Trophoblast cell (in vitro differentiated cells and primary cell): Measurements from ENCODE around the gene LAMC2.
"Not testable (repeated sequence)": the region's sequence is repeated elsewhere in the genome, so short reads cannot be mapped to it uniquely, and the experiment has no call there.

Experiments used
- DNase-seq, 2 donors: peaks; one replicate each; pipeline ENCODE4 v3.0.0-alpha.2; 2016
- H2AFZ ChIP-seq: 2 replicates; pipeline ENCODE4 v1.6.1; 2013; ENCODE audit warnings: low read length, moderate library complexity, mild to moderate bottlenecking; ENCODE audit not compliant: insufficient read depth, poor library complexity
- H2AK5ac ChIP-seq: 2 replicates; pipeline ENCODE4 v1.6.1; 2013; ENCODE audit warnings: mild to moderate bottlenecking, low read length
- H2BK120ac ChIP-seq: 2 replicates; pipeline ENCODE4 v1.6.1; 2013; ENCODE audit warnings: low read length, mild to moderate bottlenecking, moderate library complexity; ENCODE audit not compliant: insufficient read depth, poor library complexity
- H2BK12ac ChIP-seq: 2 replicates; pipeline ENCODE4 v1.6.1; 2013; ENCODE audit warnings: mild to moderate bottlenecking, low read length, moderate library complexity
- H2BK5ac ChIP-seq: 2 replicates; pipeline ENCODE4 v1.6.1; 2013; ENCODE audit warnings: low read length, low read depth, moderate library complexity, mild to moderate bottlenecking; ENCODE audit not compliant: poor library complexity
- H3K14ac ChIP-seq: 2 replicates; pipeline ENCODE4 v1.6.1; 2013; ENCODE audit warnings: mild to moderate bottlenecking, low read length
- H3K18ac ChIP-seq: 2 replicates; pipeline ENCODE4 v1.6.1; 2013; ENCODE audit warnings: mild to moderate bottlenecking, low read length
- H3K23ac ChIP-seq: 2 replicates; pipeline ENCODE4 v1.6.1; 2013; ENCODE audit warnings: low read length
- H3K27ac ChIP-seq: 2 replicates; pipeline ENCODE4 v1.5.1; 2013; ENCODE audit warnings: low read depth, mild to moderate bottlenecking, inconsistent platforms, low read length, moderate library complexity
- H3K27me3 ChIP-seq: 2 replicates; pipeline ENCODE4 v1.6.1; 2013; ENCODE audit warnings: inconsistent platforms, mild to moderate bottlenecking, low read length, moderate library complexity; ENCODE audit not compliant: insufficient read depth
- H3K36me3 ChIP-seq, 2 experiments: 1 replicate in 1 of 2; 2 replicates in 1 of 2; pipeline ENCODE4 v1.6.1; 2013; ENCODE audit warnings: low read length in 2 of 2, mild to moderate bottlenecking in 2 of 2, moderate library complexity in 1 of 2; ENCODE audit not compliant: insufficient read depth in 2 of 2, control insufficient read depth in 1 of 2
- H3K4ac ChIP-seq: 2 replicates; pipeline ENCODE4 v1.6.1; 2013; ENCODE audit warnings: low read depth, mild to moderate bottlenecking, low read length, moderate library complexity
- H3K4me1 ChIP-seq, 2 experiments: 1 replicate in 1 of 2; 2 replicates in 1 of 2; pipeline ENCODE4 v1.6.1; 2013; ENCODE audit warnings: low read length in 2 of 2, mild to moderate bottlenecking in 2 of 2, moderate library complexity in 1 of 2; ENCODE audit not compliant: insufficient read depth in 2 of 2, control insufficient read depth in 1 of 2
- H3K4me2 ChIP-seq: 2 replicates; pipeline ENCODE4 v1.6.1; 2013; ENCODE audit warnings: inconsistent platforms, mild to moderate bottlenecking, low read length, moderate library complexity
- H3K4me3 ChIP-seq: 2 replicates; pipeline ENCODE4 v1.5.1; 2013; ENCODE audit warnings: mild to moderate bottlenecking, low read depth, low read length, inconsistent platforms
- H3K79me1 ChIP-seq: one replicate; pipeline ENCODE4 v1.6.1; 2013; ENCODE audit warnings: low read length
- H3K79me2 ChIP-seq: 2 replicates; pipeline ENCODE4 v1.6.1; 2013; ENCODE audit warnings: low read length, mild to moderate bottlenecking; ENCODE audit not compliant: control insufficient read depth, insufficient read depth, poor library complexity
- H3K9ac ChIP-seq: 2 replicates; pipeline ENCODE4 v1.6.1; 2013; ENCODE audit warnings: mild to moderate bottlenecking, low read length
- H3K9me3 ChIP-seq: 2 replicates; pipeline ENCODE4 v1.6.1; 2013; ENCODE audit warnings: low read depth, mild to moderate bottlenecking, control low read depth, inconsistent platforms, low read length; ENCODE audit not compliant: insufficient read depth
- H4K12ac ChIP-seq: 2 replicates; pipeline ENCODE4 v1.6.1; 2013; ENCODE audit warnings: low read depth, mild to moderate bottlenecking, low read length, moderate library complexity
- H4K8ac ChIP-seq: 2 replicates; pipeline ENCODE4 v1.6.1; 2013; ENCODE audit warnings: low read depth, mild to moderate bottlenecking, low read length, moderate library complexity
- H4K91ac ChIP-seq: one replicate; pipeline ENCODE4 v1.6.1; 2013; ENCODE audit warnings: low read depth, mild to moderate bottlenecking, low read length, moderate library complexity
- WGBS: extraction: QIAGEN DNeasy Blood & Tissue Kit; methylation state at CpG from one replicate; pipeline ENCODE4 v1.1.7; 2013; ENCODE audit warnings: missing lambda C conversion rate; ENCODE audit not compliant: insufficient read length, insufficient coverage; ENCODE audit errors: extremely low coverage; 5-methylcytosine and 5-hydroxymethylcytosine counted together

Gene LAMC2

GRCh38 chr1:183270541-183271141 is 84.6 kb downstream of the LAMC2 start:
- H3K79me2 ChIP-seq = no peaks in the 10 kb centered on the region
- H2AFZ ChIP-seq = no peak overlapping the region
- H2BK5ac ChIP-seq = peak overlapping the region; percentile 23
- H3K27me3 ChIP-seq = no peaks in the 10 kb centered on the region
- H2BK120ac ChIP-seq = peak overlapping the region; percentile 16
- H3K36me3 ChIP-seq = no peaks in the 10 kb centered on the region
- peaks cover 28 to 35% of the 10 kb centered on the region in 2 experiments for H3K4me1 ChIP-seq
- H4K91ac ChIP-seq = peak overlapping the region; percentile 21
- DNase-seq = no peak
- H3K18ac ChIP-seq = peak overlapping the region; percentile 6
- peaks cover 25% of the 10 kb centered on the region for H3K79me1 ChIP-seq
- no peak overlapping the region for H4K12ac ChIP-seq
- peak overlapping the region; percentile 14 for H2BK12ac ChIP-seq
- no peak overlapping the region for H3K4me3 ChIP-seq
- peak overlapping the region; percentile 25 for H2AK5ac ChIP-seq
- H3K14ac ChIP-seq = peak overlapping the region; percentile 2
- no peak overlapping the region for H3K23ac ChIP-seq
- H4K8ac ChIP-seq = peak overlapping the region; percentile 4
- H3K9ac ChIP-seq = no peak overlapping the region
- H3K9me3 ChIP-seq = no peaks in the 10 kb centered on the region
- no CpG with 5 or more reads among the region's 5 CpGs for WGBS
- no peak overlapping the region for H3K4me2 ChIP-seq
- peak overlapping the region; percentile 38 for H3K27ac ChIP-seq
- H3K4ac ChIP-seq = peak overlapping the region; percentile 1

DNA sequence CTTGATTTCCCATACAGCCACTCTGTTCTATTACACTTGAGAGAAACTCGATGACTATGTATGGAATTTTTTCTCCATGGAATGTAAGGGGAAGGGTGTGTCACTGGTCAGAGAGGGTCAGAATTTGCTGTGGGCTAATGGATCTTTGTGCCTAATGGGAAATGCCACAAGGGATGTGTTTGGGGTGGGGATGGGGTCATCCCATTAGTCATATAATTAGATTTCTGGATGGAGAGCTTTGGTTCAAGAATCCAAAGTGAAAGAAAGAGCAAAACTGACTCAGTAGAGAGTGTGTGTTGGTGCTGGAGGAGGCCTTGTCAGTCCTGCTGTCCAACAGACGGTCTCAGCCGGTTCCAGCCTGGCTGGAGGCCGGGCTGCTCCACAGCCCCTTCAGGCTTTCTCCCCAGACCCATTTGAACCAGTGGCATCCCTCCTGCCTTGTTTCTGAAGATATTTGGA is 86.4 kb downstream of the LAMC2 start:
- Histone ChIP-seq H3K79me1 (peaks cover 34% of the 10 kb centered on the region), H3K9me3 (no peaks in the 10 kb centered on the region), H3K23ac (no peak overlapping the region), H3K4me2 (no peak overlapping the region), H3K4me3 (no peak overlapping the region), H3K4ac (no peak overlapping the region), H3K9ac (peak overlapping the region; percentile 28), H4K12ac (peak overlapping the region; percentile 6), H3K18ac (no peak overlapping the region), H2BK12ac (peak overlapping the region; percentile 34), H2AFZ (no peak overlapping the region), H2BK120ac (peak overlapping the region; percentile 86), H3K27ac (peak overlapping the region; percentile 92), H3K79me2 (no peaks in the 10 kb centered on the region), H4K8ac (peak overlapping the region; percentile 10), H3K14ac (peak overlapping the region; percentile 55), H3K4me1 (peaks cover 30 to 45% of the 10 kb centered on the region in 2 experiments), H4K91ac (peak overlapping the region; percentile 41), H3K27me3 (no peaks in the 10 kb centered on the region), H3K36me3 (no peaks in the 10 kb centered on the region), H2AK5ac (no peak overlapping the region), H2BK5ac (peak overlapping the region; percentile 87)
- WGBS = no CpG with 5 or more reads among the region's 4 CpGs
- peak; percentile 78 to 92 for DNase-seq

GRCh38 chr1:183273300-183273699 is 87.2 kb downstream of the LAMC2 start:
- no peak overlapping the region for H3K4ac ChIP-seq
- H3K18ac ChIP-seq = no peak overlapping the region
- no CpG with 5 or more reads among the region's 5 CpGs for WGBS
- H3K4me3 ChIP-seq = no peak overlapping the region
- no peak overlapping the region for H2AK5ac ChIP-seq
- no peaks in the 10 kb centered on the region for H3K27me3 ChIP-seq
- no peak overlapping the region for H4K12ac ChIP-seq
- H3K79me1 ChIP-seq = peaks cover 38% of the 10 kb centered on the region
- H3K27ac ChIP-seq = peak overlapping the region; percentile 92
- no peak overlapping the region for H3K23ac ChIP-seq
- peak in 1 of 2 donors; percentile 58 for DNase-seq
- peak overlapping the region; percentile 86 for H2BK120ac ChIP-seq
- no peak overlapping the region for H4K8ac ChIP-seq
- H4K91ac ChIP-seq = peak overlapping the region; percentile 82
- peaks cover 25 to 41% of the 10 kb centered on the region in 2 experiments for H3K4me1 ChIP-seq
- no peaks in the 10 kb centered on the region for H3K9me3 ChIP-seq
- no peak overlapping the region for H3K14ac ChIP-seq
- H3K4me2 ChIP-seq = peak overlapping the region; percentile 19
- H3K9ac ChIP-seq = no peak overlapping the region
- no peak overlapping the region for H2AFZ ChIP-seq
- H2BK5ac ChIP-seq = peak overlapping the region; percentile 87
- H3K79me2 ChIP-seq = no peaks in the 10 kb centered on the region
- peak overlapping the region; percentile 79 for H2BK12ac ChIP-seq
- no peaks in the 10 kb centered on the region for H3K36me3 ChIP-seq

GRCh38 chr1:183273984-183274383 is 87.9 kb downstream of the LAMC2 start:
- DNase-seq, H2BK120ac ChIP-seq, H3K36me3 ChIP-seq, H4K8ac ChIP-seq, H3K9ac ChIP-seq, H3K23ac ChIP-seq, H3K18ac ChIP-seq, H3K4me2 ChIP-seq, H2BK12ac ChIP-seq, H2AFZ ChIP-seq, H4K12ac ChIP-seq, H3K4ac ChIP-seq, H3K9me3 ChIP-seq, H2BK5ac ChIP-seq, H3K14ac ChIP-seq, H3K4me3 ChIP-seq, H3K27me3 ChIP-seq, H2AK5ac ChIP-seq, H3K79me2 ChIP-seq: not testable (repeated sequence)
- Histone ChIP-seq H3K27ac (peak overlapping the region; percentile 61), H3K79me1 (peaks cover 45% of the 10 kb centered on the region), H4K91ac (peak overlapping the region; percentile 15), H3K4me1 (peaks cover 31 to 48% of the 10 kb centered on the region in 2 experiments)
- WGBS = no CpG with 5 or more reads among the region's 4 CpGs
